Measurements from ENCODE around the gene POP5.
"Not testable (repeated sequence)": the region's sequence is repeated elsewhere in the genome, so short reads cannot be mapped to it uniquely, and the experiment has no call there.

POP5 gene, protein sequence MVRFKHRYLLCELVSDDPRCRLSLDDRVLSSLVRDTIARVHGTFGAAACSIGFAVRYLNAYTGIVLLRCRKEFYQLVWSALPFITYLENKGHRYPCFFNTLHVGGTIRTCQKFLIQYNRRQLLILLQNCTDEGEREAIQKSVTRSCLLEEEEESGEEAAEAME

DNA sequence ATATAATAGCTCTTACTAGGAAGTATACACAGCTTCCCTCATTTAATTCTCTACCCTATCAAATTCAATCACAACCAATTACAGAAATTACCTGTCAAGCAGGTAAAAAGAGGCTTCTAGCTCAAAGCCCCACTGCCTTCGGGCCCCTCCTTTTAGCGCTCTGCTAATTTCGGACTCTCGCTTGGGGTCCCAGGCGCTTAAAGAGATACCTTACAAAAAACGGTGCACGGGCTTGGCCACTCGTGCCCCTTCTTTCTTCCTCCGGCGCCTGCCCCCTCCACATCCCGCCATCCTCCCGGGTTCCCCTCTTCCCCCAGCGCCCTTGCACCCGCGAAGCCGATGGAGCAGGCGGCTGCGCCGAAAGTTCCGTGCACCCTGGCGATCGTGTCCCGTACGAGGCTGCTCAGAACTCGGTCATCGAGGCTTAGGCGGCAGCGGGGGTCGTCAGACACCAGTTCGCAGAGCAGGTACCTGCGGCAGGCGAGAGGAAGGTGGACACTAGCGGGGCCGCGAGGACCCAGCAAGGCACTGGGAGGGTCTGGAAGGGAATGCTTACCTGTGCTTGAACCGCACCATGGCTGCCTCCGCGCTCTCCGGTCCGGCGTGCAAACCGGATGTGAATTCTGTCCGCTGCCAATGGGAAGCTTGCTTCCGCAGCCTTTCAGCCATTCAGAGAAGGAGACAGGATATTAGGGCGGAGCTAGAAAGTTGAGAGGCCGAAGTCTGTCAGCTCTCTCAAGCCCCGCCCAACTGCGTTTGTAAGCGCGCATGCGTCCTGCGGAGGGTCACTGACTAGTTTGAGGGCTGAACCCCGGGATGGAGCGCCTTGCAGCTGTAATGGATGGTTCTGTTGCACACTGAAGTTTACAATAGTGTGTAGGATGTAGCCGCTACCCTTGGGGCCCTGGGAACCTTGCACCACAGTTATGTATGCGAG is at the start of gene POP5:
Gene POP5, minus strand, starts transcription at position 616 of the 937 bp plus-strand sequence. Its CDS starts 40 bp downstream, at position 576.
- DNase-seq: peak; percentile 99

DNA sequence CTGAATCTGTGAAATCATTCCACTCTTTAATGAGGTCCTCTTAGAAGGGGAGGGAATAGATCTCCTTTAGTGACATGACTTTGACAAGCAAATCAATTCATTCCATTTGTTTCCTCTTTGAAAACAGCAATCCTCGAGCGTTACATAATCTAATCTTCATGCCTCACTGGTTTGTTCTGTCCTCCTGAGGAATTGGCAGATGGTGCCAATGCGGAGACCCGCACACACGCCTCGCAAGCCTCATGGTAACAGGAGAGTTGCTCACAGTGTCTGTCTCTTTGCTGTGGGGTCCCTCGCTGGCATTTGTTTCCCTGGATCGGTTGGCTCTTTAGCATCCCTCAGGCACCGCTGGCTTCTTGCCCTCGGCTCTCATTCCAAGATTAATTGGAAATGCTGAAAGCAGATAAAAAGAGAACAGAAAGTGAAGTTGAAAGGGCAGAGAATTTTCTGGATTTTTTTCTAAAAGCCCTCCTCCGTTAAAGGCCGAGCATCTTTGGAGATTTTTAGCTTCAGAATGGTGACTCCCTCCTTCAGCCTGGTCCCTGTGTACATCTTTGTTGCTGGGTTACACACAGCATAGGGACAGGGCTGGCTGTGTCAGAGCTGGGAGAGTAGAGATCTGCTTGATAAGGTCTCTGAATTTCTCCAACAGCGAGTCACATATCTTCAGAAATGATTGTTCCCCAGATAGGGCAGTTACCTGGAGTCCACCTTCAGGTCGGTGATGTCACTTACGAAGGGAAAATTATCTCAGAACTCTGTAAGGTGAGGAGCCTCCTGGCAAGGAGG is 49.1 kb upstream of the POP5 start:
- DNase-seq: no peak

DNA sequence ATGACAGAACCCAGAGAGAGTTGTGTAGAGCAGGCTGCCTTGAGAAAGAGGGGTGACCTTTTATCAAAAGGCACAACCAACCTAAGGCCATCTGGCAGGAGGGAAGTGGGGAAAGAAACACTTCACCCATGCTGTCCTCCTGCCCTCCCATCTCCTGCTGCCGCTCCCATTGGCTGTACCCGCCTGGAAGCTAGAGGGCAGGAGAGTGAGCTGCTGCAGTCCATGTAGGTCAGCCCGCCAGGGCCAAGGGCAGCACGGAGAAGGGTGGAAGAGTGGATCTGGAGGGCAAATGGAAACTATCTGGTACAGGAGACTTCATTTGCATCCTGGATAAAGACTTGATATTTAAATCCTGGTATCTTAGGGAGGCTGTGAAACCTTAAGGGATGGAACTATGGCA is 47.7 kb upstream of the POP5 start:
- DNase-seq: no peak

DNA sequence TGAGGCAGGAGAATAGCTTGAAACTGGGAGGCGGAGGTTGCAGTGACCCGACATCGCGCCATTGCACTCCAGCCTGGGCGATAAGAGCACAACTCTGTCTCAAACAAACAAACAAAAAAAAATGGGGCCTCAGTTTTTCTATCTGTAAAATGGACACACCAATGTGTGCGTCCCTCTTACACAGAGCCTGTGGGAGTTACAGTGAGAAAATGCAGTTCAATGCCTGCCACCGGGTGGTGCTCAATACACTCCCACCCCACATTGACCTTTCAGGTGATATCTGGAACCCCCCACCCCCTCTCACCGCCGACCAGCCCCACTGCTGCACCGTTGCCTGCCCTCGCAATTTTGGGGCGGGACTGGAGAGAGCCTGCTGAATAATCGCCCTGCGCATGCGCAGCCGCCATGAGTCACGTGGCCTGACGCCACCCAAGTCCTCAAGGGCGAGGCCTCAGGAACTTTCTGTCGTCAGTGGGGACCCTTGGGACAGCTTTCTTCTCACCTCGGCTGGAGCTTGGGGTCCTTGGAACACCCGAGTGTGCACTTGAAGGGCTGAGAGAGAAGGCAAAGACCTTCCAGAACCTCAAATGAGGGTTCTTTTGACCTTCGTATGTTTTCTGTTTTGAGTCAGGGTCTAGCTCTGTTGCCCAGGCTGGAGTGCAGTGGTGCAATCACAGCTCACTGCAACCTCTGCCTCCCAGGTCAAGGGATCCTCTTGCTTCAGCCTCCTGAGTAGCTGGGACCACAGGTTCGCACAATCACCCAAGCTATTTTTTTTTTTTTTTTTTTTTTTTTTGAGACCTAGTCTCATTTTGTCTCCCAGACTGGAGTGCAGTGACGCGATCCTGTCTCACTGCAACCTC is 44.6 kb upstream of the POP5 start:
- no peak for DNase-seq

DNA sequence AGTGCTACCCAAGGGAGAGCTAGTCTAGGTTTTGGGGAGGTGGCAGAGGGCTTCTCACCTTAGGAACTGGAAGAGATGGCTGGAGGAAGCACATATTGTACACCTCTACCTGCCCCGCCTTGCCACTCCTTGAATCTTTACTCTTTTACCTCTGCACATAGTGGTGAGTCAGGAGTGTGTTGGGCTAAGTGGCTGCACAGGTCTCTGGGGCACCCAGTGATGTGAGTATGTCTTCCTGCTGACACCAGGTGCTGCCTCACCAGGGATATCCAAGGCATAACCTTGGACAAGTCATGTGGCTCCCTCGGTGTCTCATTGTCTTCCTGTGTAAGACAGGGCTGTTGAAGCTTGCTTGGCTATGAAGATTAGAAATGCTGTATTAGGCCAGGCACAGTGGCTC is 39.4 kb upstream of the POP5 start:
- DNase-seq: no peak

DNA sequence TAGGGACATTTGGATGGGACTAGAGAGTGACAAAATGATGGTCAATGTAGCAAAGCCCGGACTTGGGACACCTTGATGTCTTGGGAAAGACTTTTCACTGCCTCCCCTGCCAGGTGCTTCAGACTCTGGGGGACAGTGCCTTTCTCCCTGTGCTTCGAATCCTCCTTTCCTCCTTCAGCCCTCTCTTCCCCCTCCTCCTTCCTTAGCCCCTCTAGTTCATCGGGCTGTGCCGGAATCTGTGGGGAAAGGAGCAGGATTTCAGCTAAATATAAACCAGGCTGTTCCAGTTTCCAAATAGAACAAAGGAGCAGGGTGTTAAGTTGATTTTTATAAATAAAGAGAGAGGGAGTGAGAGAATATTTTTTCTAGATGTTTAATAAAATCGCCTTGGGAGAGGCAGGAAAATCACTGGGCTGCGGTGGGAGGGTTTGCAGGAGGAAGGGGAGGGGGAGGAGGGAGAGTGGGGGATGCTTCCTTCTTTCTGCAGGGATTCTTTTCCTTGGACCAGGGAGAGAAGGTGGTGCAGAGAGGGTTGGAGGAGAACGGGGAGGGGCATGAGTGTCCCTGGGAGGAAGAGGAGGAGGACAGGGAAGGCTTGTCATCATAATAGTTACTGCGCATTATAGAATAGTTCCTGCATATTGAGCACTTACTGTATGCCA is 37.9 kb upstream of the POP5 start:
- no peak for DNase-seq

DNA sequence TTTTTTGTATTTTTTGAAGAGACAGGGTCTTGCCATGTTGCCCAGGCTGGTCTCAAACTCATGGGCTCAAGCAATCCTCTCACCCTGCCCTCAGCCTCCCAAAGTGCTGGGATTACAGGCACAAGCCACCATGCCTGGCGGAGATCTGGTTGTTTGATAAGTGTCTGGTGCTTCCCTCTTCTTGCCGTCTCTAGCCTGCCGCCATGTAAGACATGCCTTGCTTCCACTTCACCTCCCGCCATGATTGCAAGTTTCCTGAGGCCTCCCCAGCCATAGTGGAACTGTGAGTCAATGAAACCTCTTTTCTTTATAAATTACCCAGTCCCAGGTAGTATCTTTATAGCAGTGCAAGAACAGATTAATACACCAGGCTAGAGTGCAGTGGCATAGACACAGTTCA is 36.6 kb upstream of the POP5 start:
- not testable (repeated sequence) for DNase-seq

DNA sequence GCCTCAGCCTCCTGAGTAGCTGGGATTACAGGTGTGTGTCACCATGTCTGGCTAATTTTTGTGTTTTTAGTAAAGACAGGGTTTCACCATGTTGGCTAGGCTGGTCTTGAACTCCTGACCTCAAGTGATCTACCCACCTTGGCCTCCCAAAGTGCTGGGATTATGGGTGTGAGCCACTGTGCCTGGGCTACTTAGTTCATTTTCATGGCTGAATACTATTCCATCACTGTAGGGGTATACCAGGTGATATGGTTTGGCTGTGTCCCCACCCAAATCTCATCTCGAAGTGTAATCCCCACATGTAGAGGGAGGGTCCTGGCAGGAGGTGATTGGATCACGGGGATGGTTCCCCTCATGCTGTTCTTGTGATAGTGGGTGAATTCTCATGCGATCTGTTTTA is 36.0 kb upstream of the POP5 start:
- DNase-seq: not testable (repeated sequence)

DNA sequence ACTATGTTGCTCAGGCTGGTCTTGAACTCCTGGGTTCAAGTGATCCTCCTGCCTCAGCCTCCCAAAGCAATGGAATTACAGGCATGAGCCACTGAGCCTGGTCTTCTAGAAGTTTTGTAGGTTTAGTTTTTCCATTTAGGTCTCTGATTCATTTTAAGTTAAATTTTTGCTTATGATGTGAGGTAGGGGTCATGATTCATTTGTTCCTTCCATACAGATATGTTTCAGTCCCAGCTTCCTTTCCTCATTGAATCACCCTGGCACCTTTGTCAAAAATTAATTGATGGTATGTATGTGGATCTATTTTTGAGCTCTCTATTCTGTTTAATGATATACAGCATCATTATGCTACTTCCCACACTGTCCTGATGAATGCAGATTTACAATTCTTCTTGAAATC is 33.6 kb upstream of the POP5 start:
- DNase-seq: no peak

DNA sequence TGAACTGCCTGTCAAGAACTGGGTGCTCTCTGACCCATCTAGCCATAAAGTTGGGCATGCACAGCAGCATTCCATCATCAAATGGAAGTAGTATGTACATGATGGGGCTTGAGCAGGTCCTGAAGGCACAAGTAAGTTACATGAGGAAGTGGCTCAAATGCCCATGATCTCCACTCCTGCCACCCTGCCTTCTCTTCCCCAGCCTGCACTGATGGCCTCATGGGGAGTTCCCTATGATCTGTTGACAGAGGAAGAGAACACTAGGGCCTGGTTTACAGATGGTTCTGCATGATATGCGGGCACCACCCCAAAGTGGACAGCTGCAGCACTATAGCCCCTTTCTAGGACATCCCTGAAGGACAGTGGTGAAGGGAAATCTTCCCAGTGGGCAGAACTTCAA is 30.3 kb upstream of the POP5 start:
- not testable (repeated sequence) for DNase-seq

DNA sequence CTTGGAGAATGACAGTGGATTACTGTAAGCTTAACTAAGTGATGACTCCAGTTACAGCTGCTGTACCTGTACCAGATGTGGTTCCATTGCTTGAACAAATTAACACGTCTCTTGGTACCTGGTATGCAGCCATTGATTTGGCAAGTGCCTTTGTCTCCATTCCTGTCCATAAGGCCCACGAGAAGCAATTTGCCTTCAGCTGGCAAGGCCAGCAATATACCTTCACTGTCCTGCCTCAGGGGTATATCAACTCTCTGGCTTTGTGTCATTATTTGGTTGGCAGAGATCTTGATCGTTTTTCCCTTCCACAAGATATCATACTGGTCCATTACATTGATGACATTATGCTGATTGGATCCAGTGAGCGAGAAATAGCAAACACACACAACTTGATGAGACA is 29.4 kb upstream of the POP5 start:
- DNase-seq: no peak

DNA sequence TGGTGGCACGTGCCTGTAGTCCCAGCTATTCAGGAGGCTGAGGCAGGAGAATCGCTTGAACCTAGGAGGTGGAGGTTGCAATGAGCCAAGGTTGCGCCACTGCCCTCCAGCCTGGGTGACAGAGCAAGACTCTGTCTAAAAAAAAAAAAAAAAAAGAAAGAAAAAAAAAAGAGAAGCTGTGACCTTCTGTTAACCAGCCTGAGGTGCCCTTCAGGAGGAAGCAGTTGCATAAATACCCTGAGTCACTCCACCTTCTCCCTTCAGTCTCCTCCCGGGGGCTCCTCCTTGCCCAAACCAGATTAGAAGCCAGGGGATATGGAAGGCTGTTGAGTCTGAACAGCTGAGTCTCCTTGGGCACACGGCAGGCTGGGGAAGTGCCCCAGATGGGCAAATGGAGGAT is 21.2 kb upstream of the POP5 start:
- DNase-seq: not testable (repeated sequence)

DNA sequence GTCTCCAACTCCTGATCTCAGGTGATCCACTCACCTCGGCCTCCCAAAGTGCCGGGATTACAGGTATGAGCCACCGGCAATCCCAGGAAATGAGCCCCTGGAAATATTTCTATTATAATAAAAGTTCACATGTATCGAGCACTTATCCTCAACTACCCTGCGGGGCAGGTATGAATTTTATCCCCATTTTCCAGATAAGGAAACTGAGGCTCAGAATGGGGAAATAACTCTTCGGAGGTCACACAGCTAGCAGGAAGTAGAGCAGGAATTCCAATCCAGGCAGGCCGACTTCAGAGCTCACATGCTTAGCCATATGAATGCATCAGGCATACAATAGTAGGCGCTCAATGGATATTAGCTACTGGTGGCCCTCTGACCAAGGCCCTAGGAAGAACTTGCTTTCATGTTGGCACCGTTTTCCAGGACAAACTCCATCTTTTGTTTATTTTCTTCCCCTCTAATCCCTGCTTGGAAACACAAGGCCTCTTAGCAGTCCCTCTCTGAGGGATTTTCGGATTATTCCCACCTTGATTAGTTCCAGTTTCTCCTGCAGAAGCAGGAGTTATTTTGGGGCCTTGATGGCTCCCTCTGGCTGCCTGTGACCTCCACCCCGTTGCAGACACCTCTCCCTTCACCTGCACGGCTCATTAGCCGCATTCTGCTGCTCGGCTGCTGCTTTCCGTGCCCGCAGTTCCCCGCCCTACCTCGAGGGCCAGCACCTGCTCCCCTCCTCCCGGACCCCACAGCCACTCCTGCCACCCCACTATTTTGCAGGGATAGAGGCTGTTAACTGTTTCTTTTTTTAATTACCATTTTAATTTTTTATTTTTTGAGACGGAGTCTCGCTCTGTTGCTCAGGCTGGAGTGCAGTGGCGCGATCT is 18.7 kb upstream of the POP5 start:
- no peak for DNase-seq

DNA sequence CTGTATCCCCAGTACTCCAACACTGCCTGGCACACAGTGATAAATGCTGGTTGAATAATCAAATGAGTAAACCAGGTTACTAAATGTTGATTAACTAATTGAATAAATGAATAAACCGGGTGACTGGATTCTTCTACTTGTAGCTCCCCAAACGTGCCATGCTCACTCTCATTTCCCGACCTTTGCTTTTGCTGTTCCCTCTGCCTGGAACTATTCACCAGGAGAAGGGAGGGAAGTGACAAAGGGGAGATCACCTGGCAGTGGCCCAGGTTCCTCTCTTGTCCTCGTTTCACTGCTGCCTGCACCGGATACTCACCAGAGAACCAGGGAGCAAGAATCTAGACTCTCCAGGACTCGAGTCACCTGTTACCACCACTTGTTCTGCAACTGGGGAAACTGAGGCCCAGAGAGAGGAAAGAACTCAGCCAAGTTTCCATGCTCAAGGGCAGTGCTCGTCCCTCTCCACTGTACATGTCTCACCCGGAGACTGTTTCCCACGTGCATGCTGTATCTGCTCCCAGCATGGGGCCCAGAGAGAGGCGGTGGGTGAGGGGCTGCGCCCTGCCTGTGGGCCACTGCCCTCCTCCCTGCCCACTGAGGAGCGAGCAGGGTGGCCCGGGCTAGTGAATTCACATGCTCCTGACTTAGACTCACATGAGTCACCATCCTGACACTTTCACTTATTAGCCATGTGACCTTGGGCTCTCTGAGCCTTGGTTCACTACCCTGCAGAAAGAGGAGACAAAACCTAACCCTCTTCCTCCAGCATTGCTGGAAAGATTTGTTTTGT is 17.7 kb upstream of the POP5 start:
- no peak for DNase-seq

DNA sequence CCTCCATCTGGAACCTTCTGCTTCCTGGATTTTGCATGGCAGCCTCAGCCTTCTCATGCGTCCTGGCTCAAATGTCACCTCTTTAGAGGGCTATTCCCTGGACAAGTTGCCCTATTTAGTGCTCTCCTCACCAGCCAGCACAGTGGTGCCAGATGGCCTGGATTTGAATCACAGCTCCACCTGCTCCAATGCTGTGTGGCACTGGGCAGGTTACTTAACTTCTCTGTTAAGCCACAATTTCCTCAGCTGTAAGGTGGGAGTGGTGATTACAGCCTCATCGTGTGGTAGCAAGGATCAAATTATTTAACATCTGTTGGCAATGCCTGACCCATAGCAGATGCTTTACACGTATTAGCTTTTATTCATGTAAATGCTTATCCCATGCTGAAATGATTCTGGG is 16.7 kb upstream of the POP5 start:
- DNase-seq: no peak

DNA sequence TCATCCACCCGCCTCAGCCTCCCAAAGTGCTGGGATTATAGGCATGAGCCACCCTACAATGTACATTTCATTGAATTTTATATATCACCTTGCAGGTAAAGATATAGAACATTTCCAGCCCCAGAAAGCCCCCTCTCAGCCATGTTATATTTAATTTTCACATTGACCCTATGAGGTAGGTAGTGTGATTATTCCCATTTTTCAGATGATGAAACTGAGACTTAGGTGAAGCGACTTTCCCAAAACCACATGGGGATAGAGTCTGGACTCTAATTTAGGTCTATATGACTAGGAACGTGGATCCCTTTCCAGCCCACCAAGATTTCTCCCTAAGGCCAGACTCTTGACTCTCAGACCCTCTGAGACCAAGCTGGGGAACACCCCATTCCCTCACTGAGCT is 15.7 kb upstream of the POP5 start:
- no peak for DNase-seq

DNA sequence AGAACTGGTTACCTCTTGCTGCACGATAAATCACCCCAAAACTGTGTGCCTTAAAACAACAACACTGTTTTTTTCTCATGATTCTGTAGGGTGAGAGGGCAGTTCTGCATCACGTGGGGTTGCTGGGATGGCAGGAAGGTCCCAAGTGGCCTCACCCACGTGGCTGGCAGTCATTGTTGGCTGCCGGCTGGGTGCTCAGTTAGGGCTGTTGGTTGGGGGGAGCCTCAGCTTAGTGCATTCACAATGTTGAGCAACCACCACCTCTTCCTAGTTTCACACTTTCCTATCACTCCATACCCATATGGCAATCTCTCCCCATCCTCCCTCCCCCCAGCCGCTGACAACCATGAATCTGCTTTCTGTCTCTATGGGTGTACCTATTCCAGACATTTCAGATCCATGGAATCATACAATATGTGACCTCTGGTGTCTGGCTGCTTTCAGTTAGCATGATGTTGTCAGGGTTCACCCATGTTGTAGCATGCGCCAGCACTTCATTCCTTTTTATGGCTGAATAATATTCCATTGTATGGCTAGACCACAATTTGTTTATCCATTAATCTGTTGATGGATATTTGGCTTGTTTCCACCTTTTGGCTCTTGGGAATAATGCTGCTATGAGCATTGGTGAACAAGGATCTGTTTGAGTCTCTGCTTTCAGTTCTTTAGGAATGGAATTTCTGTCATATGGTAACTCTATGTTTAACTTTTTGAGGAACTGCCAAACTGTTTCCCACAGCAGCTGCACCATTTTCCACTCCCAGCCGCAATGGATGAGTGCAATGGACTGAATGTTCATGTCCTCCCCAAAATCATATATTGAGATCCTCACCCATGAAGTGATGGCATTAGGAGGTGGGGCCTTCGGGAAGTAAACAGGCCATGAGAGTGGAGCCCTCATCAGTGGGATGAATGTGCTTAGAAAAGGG is 11.2 kb upstream of the POP5 start:
- no peak for DNase-seq

DNA sequence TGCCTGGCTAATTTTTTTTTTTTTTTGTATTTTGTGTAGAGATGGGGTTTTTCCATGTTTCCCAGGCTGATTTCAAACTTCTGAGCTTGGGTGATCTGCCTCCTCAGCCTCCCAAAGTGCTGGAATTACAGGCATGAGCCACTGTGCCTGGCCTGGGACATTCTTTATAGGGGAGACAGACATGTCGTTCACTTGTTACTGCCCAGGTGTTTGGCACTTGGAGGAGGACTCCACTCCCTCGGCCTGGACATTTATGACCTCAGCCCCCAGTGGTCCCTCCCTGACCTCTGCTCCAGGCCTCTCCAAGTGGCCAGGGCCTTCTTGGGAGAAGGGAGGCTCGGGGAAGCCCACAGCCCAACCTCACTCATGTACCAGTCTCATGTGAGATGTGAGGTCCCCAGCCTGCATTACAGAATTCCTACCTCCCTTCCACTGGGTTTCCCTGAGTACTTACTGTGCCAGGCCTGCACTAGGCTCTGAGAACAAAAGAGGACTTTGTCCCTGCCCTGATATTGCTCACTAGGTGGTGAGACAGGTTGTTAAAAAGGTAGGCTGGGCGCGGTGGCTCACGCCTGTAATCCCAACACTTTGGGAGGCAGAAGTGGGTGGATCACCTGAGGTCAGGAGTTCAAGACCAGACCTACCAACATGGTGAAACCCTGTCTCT is 9.7 kb upstream of the POP5 start:
- no peak for DNase-seq
